ENCODE data around the gene RBM19. TPM values are rescaled to one million over a fixed set of nuclear protein-coding genes. Genes with fewer than 3 reads are reported as not detected.

RBM19 gene
- total RNA-seq, 1 experiment from 2014 or later = 35.7 TPM

GRCh38 chr12:113935459-113935858, 30.7 kb downstream of the RBM19 start:
- intact Hi-C loops (cut with micrococcal nuclease; ENCODE audit: unreplicated experiment) = no loop called here
- Histone ChIP-seq H3K36me3 (ENCODE audit: control insufficient read depth, insufficient read depth, low read length) (no peaks in the 10 kb centered on the region; the same call in none of the 2 replicates), H3K4me1 (no peaks in the 10 kb centered on the region), H3K4me3 (ENCODE audit: low read depth, low read length) (no peak overlapping the region), H3K9me3 (no peaks in the 10 kb centered on the region), H3K27me3 (replicated peaks; ENCODE audit: control insufficient read depth, insufficient read depth, low read length) (no peaks in the 10 kb centered on the region)
- CTCF ChIA-PET = no interaction called here
- H3K9me3 Mint-ChIP-seq (ENCODE audit: unreplicated experiment) = no peaks in the 10 kb centered on the region
- BruUV-seq (replicated peaks) = no TSS peak
- POLR2A ChIA-PET = no interaction called here
- TF ChIP-seq, protein P1, sequence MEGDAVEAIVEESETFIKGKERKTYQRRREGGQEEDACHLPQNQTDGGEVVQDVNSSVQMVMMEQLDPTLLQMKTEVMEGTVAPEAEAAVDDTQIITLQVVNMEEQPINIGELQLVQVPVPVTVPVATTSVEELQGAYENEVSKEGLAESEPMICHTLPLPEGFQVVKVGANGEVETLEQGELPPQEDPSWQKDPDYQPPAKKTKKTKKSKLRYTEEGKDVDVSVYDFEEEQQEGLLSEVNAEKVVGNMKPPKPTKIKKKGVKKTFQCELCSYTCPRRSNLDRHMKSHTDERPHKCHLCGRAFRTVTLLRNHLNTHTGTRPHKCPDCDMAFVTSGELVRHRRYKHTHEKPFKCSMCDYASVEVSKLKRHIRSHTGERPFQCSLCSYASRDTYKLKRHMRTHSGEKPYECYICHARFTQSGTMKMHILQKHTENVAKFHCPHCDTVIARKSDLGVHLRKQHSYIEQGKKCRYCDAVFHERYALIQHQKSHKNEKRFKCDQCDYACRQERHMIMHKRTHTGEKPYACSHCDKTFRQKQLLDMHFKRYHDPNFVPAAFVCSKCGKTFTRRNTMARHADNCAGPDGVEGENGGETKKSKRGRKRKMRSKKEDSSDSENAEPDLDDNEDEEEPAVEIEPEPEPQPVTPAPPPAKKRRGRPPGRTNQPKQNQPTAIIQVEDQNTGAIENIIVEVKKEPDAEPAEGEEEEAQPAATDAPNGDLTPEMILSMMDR (IDR thresholded peaks at IDR 0.05; ENCODE audit: insufficient read depth in 1 of 2, low read depth in 1 of 2, low read length in 1 of 2, severe bottlenecking in 1 of 2, unreplicated experiment in 1 of 2) = no peak
- no peaks in the 10 kb centered on the region for H3K4me1 Mint-ChIP-seq (ENCODE audit: low read depth, unreplicated experiment)
- no peak overlapping the region for H3K4me3 Mint-ChIP-seq (ENCODE audit: unreplicated experiment)
- H3K27ac Mint-ChIP-seq (ENCODE audit: unreplicated experiment) = no peak overlapping the region
- DNase-seq = no peak
- no peaks in the 10 kb centered on the region for H3K27me3 Mint-ChIP-seq (ENCODE audit: insufficient read depth, unreplicated experiment)
- H3K36me3 Mint-ChIP-seq (ENCODE audit: insufficient read depth, unreplicated experiment) = peaks cover 29% of the 10 kb centered on the region

GRCh38 chr12:113934946-113935345, 31.2 kb downstream of the RBM19 start:
- Histone ChIP-seq H3K27me3 (replicated peaks; ENCODE audit: control insufficient read depth, insufficient read depth, low read length) (no peaks in the 10 kb centered on the region), H3K4me3 (ENCODE audit: low read depth, low read length) (no peak overlapping the region), H3K36me3 (ENCODE audit: control insufficient read depth, insufficient read depth, low read length) (no peaks in the 10 kb centered on the region; the same call in none of the 2 replicates), H3K4me1 (no peaks in the 10 kb centered on the region), H3K9me3 (no peaks in the 10 kb centered on the region)
- no peak overlapping the region for H3K4me3 Mint-ChIP-seq (ENCODE audit: unreplicated experiment)
- POLR2A ChIA-PET = no interaction called here
- TF ChIP-seq, protein P1 (IDR thresholded peaks at IDR 0.05; ENCODE audit: insufficient read depth in 1 of 2, low read depth in 1 of 2, low read length in 1 of 2, severe bottlenecking in 1 of 2, unreplicated experiment in 1 of 2) = no peak
- no peak for DNase-seq
- no peaks in the 10 kb centered on the region for H3K4me1 Mint-ChIP-seq (ENCODE audit: low read depth, unreplicated experiment)
- CTCF ChIA-PET = no interaction called here
- intact Hi-C loops (cut with micrococcal nuclease; ENCODE audit: unreplicated experiment) = no loop called here
- BruUV-seq (replicated peaks) = no TSS peak
- H3K27ac Mint-ChIP-seq (ENCODE audit: unreplicated experiment) = no peak overlapping the region
- H3K36me3 Mint-ChIP-seq (ENCODE audit: insufficient read depth, unreplicated experiment) = peaks cover 24% of the 10 kb centered on the region
- no peaks in the 10 kb centered on the region for H3K27me3 Mint-ChIP-seq (ENCODE audit: insufficient read depth, unreplicated experiment)
- H3K9me3 Mint-ChIP-seq (ENCODE audit: unreplicated experiment) = no peaks in the 10 kb centered on the region

GRCh38 chr12:113934060-113934814, 31.9 kb downstream of the RBM19 start:
- Histone ChIP-seq H3K36me3 (ENCODE audit: control insufficient read depth, insufficient read depth, low read length) (no peaks in the 10 kb centered on the region; the same call in none of the 2 replicates), H3K4me3 (ENCODE audit: low read depth, low read length) (no peak overlapping the region), H3K9me3 (no peaks in the 10 kb centered on the region), H3K4me1 (no peaks in the 10 kb centered on the region), H3K27me3 (replicated peaks; ENCODE audit: control insufficient read depth, insufficient read depth, low read length) (no peaks in the 10 kb centered on the region)
- intact Hi-C loops (cut with micrococcal nuclease; ENCODE audit: unreplicated experiment) = no loop called here
- Mint-ChIP-seq H3K27ac (ENCODE audit: unreplicated experiment) (no peak overlapping the region), H3K9me3 (ENCODE audit: unreplicated experiment) (no peaks in the 10 kb centered on the region), H3K4me3 (ENCODE audit: unreplicated experiment) (no peak overlapping the region), H3K4me1 (ENCODE audit: low read depth, unreplicated experiment) (no peaks in the 10 kb centered on the region), H3K27me3 (ENCODE audit: insufficient read depth, unreplicated experiment) (no peaks in the 10 kb centered on the region), H3K36me3 (ENCODE audit: insufficient read depth, unreplicated experiment) (peaks cover 20% of the 10 kb centered on the region)
- DNase-seq = no peak
- BruUV-seq (replicated peaks) = no TSS peak
- TF ChIP-seq, protein P1 (IDR thresholded peaks at IDR 0.05; ENCODE audit: insufficient read depth in 1 of 2, low read depth in 1 of 2, low read length in 1 of 2, severe bottlenecking in 1 of 2, unreplicated experiment in 1 of 2) = no peak
- CTCF ChIA-PET = no interaction called here
- POLR2A ChIA-PET = no interaction called here

Measured in Caco-2 (cell line).